ENCODE data around the gene DYNC1H1. TPM values are rescaled to one million over a fixed set of nuclear protein-coding genes. Genes with fewer than 3 reads are reported as not detected.

DYNC1H1 gene
- total RNA-seq, 4 donors from 2014 or later: 386 to 531 (median 472) TPM

GRCh38 chr14:101962503-101962874 lies 1.9 kb upstream of the DYNC1H1 start:
- Histone ChIP-seq H3K36me3 (no peaks in the 10 kb centered on the region), H3K27ac (peak overlapping the region in 2 of 4 donors; percentile 5 to 41), H3K4me3 (no peak overlapping the region), H3K9me3 (no peaks in the 10 kb centered on the region), H3K27me3 (no peaks in the 10 kb centered on the region), H3K4me1 (peaks cover 0 to 43% (median 0%) of the 10 kb centered on the region in 4 donors)
- peak in 2 of 3 donors; percentile 55 to 69 for DNase-seq
- TF ChIP-seq POLR2A (IDR thresholded peaks at IDR 0.05): no peak
- no peak for TF ChIP-seq CTCF (IDR thresholded peaks at IDR 0.05)

DNA sequence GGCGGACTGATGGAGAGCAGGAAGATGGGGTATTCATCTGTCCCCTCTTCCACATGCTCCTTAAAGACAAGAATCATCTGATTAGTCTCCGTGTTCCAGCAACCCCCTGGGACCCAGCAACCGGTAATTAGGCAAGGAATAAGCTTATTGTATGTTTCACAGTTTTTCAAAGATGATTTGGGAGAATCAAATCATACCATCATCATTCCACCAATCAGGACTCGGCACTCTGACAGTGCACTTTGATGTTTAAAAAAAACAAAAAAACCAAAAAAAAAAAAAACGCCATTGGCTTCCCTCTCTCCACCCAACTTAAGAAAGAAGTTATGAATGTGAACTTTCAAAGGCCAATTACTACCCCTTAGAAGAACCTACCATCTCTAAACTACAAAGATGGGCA lies 1.3 kb upstream of the DYNC1H1 start:
- no peaks in the 10 kb centered on the region for H3K9me3 ChIP-seq
- peak overlapping the region in 1 of 4 donors; percentile 41 for H3K27ac ChIP-seq
- TF ChIP-seq CTCF (IDR thresholded peaks at IDR 0.05) (no peak), POLR2A (IDR thresholded peaks at IDR 0.05) (no peak)
- H3K4me3 ChIP-seq: no peak overlapping the region
- DNase-seq: no peak
- H3K27me3 ChIP-seq: no peaks in the 10 kb centered on the region
- peaks cover 0 to 43% (median 0%) of the 10 kb centered on the region in 4 donors for H3K4me1 ChIP-seq
- no peaks in the 10 kb centered on the region for H3K36me3 ChIP-seq

- TF ChIP-seq CTCF (IDR thresholded peaks at IDR 0.05) (no peak), POLR2A (IDR thresholded peaks at IDR 0.05) (no peak)
- Histone ChIP-seq H3K27ac (peak overlapping the region in 3 of 4 donors; percentile 7 to 93 (median 44)), H3K4me1 (peaks cover 0 to 43% (median 0%) of the 10 kb centered on the region in 4 donors), H3K36me3 (no peaks in the 10 kb centered on the region), H3K27me3 (no peaks in the 10 kb centered on the region), H3K9me3 (no peaks in the 10 kb centered on the region), H3K4me3 (peak overlapping the region in 1 of 4 donors; percentile 97)
- DNase-seq: peak in 1 of 3 donors; percentile 48
Measured at GRCh38 chr14:101963656-101964296, 597 bp upstream of the DYNC1H1 start.

- Histone ChIP-seq H3K9me3 (no peaks in the 10 kb centered on the region), H3K27ac (peak overlapping the region; percentile 90 to 98 (median 95)), H3K4me3 (peak overlapping the region; percentile 80 to 97 (median 92)), H3K36me3 (peaks cover 0 to 8% (median 0%) of the 10 kb centered on the region in 3 donors), H3K4me1 (peaks cover 0 to 43% (median 0%) of the 10 kb centered on the region in 4 donors), H3K27me3 (no peaks in the 10 kb centered on the region)
- peak; percentile 70 to 87 (median 84) for DNase-seq
- TF ChIP-seq CTCF (IDR thresholded peaks at IDR 0.05): no peak
- TF ChIP-seq POLR2A (IDR thresholded peaks at IDR 0.05): no peak
Measured at GRCh38 chr14:101965181-101965544, 790 bp downstream of the DYNC1H1 start.

DNA sequence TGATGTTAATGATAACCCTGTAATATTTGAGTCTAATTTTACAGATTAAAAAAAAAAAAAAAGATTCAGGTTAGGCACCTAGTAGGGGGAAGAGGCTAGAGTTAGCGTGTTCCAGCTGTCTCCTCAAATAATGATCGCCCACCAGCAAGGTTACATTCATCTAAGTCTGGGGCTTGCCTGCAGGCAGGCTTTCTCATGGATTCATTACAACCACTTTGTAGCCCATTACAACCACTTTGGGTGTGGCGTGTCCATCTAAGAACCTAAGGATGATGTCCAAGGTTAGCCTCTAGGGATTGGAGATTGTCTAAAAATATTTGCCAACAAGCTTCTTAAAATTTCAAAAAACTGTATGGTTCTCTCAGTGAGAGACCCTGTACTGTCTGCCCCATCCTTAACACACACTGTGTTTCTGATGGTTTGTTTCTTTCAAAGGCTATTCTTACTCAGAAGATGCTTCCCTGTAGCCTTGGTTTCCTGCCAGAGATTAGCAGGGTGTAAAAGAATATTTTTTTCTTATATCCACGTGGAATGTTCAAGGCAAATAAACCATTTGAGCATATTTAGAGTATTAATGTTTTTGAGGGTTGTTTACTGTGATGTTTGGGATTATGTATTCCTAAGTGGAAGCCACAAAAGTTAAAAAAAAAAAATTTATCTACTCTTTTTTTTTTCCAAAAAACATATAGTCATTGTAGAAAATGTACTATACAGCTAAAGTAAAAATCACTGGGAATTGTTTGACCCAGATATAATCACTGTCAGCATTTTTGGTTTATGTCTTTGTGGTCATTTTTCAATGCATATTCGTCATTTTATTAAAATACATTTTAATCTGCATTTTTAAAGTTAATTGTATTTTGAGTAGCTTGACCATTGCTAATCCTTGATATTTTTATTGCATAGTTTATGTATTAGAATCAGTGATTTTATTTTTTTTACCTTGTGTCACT lies 1.7 kb downstream of the DYNC1H1 start:
- peak overlapping the region in 3 of 4 donors; percentile 90 to 98 (median 97) for H3K27ac ChIP-seq
- TF ChIP-seq POLR2A (IDR thresholded peaks at IDR 0.05) (no peak), CTCF (IDR thresholded peaks at IDR 0.05) (no peak)
- no peaks in the 10 kb centered on the region for H3K9me3 ChIP-seq
- peaks cover 0 to 48% (median 0%) of the 10 kb centered on the region in 4 donors for H3K4me1 ChIP-seq
- H3K27me3 ChIP-seq: no peaks in the 10 kb centered on the region
- DNase-seq: no peak
- peak overlapping the region; percentile 80 to 97 (median 92) for H3K4me3 ChIP-seq
- peaks cover 0 to 8% (median 0%) of the 10 kb centered on the region in 3 donors for H3K36me3 ChIP-seq
